Activated T-cell treated with anti-CD3 and anti-CD28 coated beads for 4 hours (primary cell): ENCODE data around the gene MAGI2.

ENCODE experiments used
- DNase-seq: peaks from one replicate; pipeline ENCODE4 v3.0.0-alpha.2; 2020

Gene MAGI2

DNA sequence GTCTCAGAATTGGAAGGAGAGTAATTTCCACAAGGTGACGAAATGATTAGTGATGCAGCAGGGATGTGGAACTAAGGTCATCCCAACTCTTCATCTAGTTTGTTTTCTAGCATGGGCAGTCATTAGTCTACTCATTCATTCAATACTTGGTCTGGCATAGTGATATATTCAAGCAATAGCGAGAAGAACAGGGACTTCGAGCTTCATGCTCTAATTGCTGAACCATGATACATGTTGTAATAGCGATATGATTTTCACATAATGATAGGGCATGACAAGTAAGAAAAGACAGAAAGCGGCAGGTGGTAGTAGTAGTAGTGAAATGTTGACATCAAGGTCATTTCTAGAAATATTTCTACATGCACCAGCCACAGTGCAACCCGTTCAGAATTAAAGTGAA lies 1002.8 kb downstream of the MAGI2 start:
- no peak for DNase-seq

GRCh38 chr7:78448911-78449310 lies 1004.6 kb downstream of the MAGI2 start:
- no peak for DNase-seq

GRCh38 chr7:78444267-78444666 lies 1009.2 kb downstream of the MAGI2 start:
- no peak for DNase-seq

DNA sequence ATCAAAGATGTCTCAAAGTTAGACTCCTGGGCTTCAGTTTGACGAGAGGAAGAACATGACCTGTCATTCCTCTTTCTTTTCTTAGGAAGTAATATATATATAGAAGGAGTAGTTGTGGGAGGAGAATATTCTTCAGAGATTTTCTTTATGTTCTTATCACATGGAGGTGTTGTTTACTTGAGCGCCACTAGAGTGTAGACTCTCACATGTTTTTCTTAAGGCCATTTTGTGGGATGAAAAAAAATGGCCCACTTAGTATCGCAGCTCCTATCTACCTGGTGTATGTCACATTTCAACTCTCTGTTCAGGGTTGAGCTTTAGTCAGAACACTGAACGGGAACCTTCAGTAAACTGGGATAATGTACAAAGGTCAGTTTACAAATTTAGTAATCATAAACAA lies 1009.7 kb downstream of the MAGI2 start:
- DNase-seq = no peak

DNA sequence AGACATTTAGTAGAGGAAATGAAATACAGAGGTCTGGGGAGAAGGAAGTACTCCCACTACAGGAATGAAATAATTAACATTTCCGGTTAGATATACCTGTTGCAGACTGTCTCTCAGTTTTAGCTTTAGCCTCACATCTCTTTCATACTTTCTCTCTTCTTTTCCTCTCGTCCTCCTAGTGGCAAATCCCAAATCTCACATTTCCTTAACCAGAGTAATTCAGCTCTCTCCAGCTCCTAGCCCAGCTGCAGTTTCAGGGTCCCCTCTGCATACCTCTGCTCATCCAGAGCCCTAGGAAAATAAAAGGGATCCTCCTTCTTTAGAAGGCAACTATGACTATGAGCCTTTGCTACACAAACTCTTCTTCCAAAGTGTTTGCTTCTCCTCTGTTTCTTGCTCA lies 1011.7 kb downstream of the MAGI2 start:
- DNase-seq = no peak

DNA sequence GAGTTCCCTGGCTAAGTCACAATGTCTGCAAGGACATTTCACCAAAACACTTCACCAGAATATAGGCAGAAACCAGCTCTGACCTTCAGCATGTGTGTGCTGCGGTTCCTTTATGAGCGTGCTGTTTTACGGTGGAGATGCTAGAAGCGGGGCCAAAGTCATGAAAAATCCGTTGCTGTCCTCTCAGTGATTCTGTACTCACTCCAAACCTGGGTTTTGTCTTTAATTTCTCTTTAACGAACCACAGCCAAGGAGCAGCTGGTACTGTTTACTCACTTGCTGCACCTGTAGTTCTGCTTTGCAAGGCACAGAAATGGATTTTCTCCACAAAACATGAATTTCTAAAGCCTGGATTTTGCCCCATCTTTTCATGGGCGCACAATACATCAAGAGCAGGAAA lies 1015.0 kb downstream of the MAGI2 start:
- no peak for DNase-seq

DNA sequence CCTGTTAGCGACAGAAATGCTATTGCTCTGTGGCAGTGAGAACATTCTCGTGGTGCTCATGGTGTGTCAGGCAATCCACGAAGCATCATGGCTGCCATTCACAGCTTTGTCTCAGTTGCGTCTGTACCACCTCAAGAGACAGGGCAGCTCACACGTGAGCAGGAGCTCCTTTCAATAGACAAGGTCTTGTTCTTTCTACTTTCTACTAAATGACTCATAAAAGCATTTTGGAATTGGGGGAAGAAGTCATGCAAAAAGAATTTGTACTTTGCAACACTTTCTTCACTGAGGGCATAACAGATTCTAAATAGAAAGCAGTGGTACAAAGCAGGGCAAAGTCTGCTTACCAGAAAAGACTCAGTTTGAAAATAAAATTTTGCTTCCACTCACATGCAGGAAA lies 1016.3 kb downstream of the MAGI2 start:
- DNase-seq = no peak

DNA sequence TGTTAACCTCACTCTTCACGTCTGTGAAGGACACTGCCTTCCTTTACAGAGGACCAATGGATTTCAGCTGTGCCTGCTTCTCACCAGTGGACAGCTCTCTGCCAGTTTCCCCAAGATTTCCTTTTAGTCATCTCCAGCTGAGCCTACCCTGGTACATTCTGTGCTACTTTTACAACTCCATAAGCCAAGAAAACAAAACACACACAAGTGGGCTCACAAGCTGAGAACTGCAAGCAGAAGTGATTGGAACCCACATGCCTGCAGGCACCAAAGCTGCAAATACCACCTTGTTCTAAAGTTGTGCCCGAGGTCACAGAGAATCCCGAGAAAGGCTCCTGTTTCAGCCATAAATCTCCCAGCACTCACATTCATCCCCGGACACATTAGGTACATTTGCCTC lies 1018.1 kb downstream of the MAGI2 start:
- no peak for DNase-seq

- no peak for DNase-seq
Measured at GRCh38 chr7:78434281-78434680, 1019.2 kb downstream of the MAGI2 start.

DNA sequence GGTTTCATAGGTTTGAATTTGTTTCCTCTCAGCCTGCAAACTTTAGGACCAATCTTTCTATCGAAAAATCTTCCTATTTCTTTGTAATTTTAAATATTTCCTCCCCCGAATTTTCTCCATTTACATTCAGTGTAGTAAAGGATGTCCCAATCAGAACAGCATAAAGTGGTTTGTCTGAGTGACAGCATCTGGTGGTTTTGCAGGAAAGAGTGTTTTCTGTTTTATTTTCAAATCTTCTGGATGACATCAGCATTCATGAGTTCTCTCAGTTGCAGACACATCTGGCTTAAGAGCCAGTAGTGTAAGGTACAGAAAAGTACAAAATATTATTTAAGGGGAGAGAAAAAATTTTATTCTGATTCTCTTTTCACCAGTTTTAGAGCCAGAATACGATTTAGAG lies 1020.0 kb downstream of the MAGI2 start:
- no peak for DNase-seq

- DNase-seq = no peak
Measured at GRCh38 chr7:78429878-78430277, 1023.6 kb downstream of the MAGI2 start.

- no peak for DNase-seq
Measured at GRCh38 chr7:78427209-78427608, 1026.3 kb downstream of the MAGI2 start.

- DNase-seq = no peak
Measured at GRCh38 chr7:78420001-78420400, 1033.5 kb downstream of the MAGI2 start.

- DNase-seq = no peak
Measured at GRCh38 chr7:78417180-78417853, 1036.2 kb downstream of the MAGI2 start.

- no peak for DNase-seq
Measured at GRCh38 chr7:78413568-78413967, 1039.9 kb downstream of the MAGI2 start.

- no peak for DNase-seq
Measured at GRCh38 chr7:78412216-78412858, 1041.1 kb downstream of the MAGI2 start.

DNA sequence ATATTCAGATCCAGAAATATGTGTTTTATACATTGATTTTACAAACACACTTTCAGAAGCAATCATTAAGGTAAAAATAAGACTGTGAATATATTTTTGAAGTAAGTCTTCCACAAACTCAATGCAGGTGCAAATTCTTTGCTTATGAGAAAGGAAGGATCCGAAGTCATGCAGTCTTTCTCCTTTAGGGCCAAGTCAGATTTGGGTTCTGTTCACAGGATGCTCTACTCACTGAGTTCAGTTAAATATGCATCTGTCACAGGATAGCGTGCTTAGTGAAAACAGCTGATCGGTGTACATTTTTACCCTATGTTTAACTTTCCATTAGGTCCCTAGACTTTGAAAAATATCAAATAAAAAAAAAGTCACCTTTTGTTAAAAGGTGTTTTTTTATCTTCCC lies 1046.4 kb downstream of the MAGI2 start:
- DNase-seq = no peak

GRCh38 chr7:78406531-78406930 lies 1046.9 kb downstream of the MAGI2 start:
- DNase-seq = no peak

GRCh38 chr7:78402096-78402495 lies 1051.4 kb downstream of the MAGI2 start:
- no peak for DNase-seq

DNA sequence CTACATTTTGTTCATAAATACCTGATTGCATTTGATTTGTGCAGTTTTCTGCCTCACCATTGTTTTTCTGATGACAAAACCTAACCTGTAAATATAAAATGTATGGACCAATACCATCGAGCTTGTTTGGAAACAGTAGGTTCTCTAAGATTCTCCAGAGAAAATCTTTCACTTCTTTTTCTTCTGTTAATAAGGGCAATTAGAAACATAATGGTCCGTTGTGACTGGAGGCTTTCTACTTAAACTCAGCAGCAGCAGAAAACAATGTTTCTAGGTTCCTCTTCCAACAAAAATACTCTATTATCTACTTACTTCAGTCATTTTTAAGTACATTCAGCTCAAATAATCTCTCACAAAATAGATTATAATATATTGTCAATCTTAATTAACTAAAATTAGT lies 1053.4 kb downstream of the MAGI2 start:
- DNase-seq = no peak

GRCh38 chr7:78399033-78399769 lies 1054.3 kb downstream of the MAGI2 start:
- no peak for DNase-seq

DNA sequence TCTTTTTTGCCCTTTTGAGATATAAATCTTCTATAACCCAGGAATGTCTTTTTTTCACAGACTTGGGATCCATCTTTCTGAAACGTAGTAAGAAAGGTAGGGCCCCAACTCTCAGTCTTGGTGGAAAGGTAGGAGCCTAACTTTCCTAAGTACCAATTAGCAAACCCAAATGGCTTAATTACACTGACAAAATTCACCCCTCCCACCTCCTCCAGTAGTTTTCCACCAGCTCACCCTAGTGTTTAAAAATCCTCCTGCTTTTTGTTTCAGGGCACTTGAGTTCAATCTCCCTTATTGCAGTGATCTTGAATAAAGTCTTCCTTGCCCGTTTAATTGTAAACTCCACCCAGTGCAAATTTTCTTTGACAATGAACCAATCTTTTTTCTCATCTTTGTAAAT lies 1054.9 kb downstream of the MAGI2 start:
- no peak for DNase-seq

DNA sequence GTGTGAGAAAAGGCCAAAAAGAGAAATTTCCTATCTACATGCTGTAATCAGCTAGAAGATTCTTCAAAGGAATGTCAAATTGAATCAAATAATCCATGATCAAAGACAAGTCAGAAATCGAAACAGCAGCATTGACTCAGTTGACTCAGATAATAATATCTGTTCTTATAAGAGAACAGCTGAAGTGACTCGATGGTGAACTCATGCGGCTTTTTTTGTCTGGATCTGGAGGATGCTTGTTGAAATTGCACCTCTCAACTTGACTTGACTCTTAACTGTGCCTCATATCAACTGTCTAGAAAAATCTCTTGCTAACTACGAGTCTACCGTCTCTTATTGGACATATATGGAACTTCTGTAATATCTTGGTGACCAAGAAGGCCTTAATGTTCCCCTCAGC lies 1055.4 kb downstream of the MAGI2 start:
- no peak for DNase-seq

GRCh38 chr7:78396210-78396609 lies 1057.3 kb downstream of the MAGI2 start:
- DNase-seq = no peak
